Gastrocnemius medialis (tissue), 4 donors: ENCODE measurements around the gene LNPEP.

Experiments
- POLR2A ChIP-seq, 2 donors: fragments of 450-650 bp; IDR thresholded peaks; one replicate each; pipeline ENCODE4 v1.6.1; 2017; ENCODE audit warnings: antibody characterized with exemption in 2 of 2, mild to moderate bottlenecking in 2 of 2, moderate library complexity in 2 of 2
- TF ChIP-seq, protein P1 (sequence below), 5 experiments: fragments of 450-650 bp in 3 of 5; fragments of 200-600 bp in 2 of 5; sonication (generic) in 2 of 5; IDR thresholded peaks in 4 of 5; conservative IDR thresholded peaks in 1 of 5; 1 replicate in 4 of 5; 2 replicates in 1 of 5; pipeline ENCODE4 v1.5.1; 2016 to 2019; ENCODE audit warnings: antibody characterized with exemption in 5 of 5, mild to moderate bottlenecking in 3 of 5, moderate library complexity in 3 of 5

DNA sequence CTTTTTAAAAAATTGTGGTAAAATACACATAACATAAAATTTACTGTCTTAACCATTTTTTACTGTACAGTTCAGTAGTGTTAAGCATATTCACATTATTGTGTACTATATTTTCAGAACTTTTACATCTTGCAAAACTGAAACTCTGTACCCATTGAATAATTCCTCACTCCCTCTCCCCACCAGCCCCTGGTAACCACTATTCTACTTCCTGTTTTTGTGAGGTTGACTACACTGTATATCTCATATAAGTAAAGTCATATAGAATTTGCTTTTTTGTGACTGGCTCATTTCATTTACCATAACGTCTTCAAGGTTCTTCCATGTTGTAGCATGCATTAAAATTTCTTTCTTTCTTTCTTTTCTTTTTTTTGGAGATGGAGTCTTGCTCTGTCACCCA lies 87.0 kb downstream of the LNPEP start:
- no peak for TF ChIP-seq POLR2A (IDR thresholded peaks at IDR 0.05)
- TF ChIP-seq, protein P1, sequence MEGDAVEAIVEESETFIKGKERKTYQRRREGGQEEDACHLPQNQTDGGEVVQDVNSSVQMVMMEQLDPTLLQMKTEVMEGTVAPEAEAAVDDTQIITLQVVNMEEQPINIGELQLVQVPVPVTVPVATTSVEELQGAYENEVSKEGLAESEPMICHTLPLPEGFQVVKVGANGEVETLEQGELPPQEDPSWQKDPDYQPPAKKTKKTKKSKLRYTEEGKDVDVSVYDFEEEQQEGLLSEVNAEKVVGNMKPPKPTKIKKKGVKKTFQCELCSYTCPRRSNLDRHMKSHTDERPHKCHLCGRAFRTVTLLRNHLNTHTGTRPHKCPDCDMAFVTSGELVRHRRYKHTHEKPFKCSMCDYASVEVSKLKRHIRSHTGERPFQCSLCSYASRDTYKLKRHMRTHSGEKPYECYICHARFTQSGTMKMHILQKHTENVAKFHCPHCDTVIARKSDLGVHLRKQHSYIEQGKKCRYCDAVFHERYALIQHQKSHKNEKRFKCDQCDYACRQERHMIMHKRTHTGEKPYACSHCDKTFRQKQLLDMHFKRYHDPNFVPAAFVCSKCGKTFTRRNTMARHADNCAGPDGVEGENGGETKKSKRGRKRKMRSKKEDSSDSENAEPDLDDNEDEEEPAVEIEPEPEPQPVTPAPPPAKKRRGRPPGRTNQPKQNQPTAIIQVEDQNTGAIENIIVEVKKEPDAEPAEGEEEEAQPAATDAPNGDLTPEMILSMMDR (IDR thresholded peaks at IDR 0.05 in 4 of 5, conservative IDR thresholded peaks at IDR 0.05 in 1 of 5) = no peak
